Activated naive CD8-positive, alpha-beta T cell (primary cell): ENCODE results near the gene ARHGAP11B.
A peak's percentile ranks its signal among the peaks of the same experiment; 100 is the strongest.
"Not testable (repeated sequence)": the region's sequence is repeated elsewhere in the genome, so short reads cannot be mapped to it uniquely, and the experiment has no call there.

Experiments
- H3K27ac Mint-ChIP-seq: one replicate; pipeline ENCODE4 v1.8.0; 2021; ENCODE audit warnings: mixed read lengths
- H3K27me3 Mint-ChIP-seq: one replicate; pipeline ENCODE4 v1.8.0; 2021; ENCODE audit warnings: mixed read lengths
- H3K36me3 Mint-ChIP-seq: one replicate; pipeline ENCODE4 v1.8.0; 2021; ENCODE audit warnings: mixed read lengths
- H3K4me1 Mint-ChIP-seq: one replicate; pipeline ENCODE4 v1.8.0; 2021; ENCODE audit warnings: low read depth, mixed read lengths
- H3K4me3 Mint-ChIP-seq: one replicate; pipeline ENCODE4 v1.8.0; 2021; ENCODE audit warnings: mild to moderate bottlenecking, mixed read lengths
- H3K9me3 Mint-ChIP-seq: one replicate; pipeline ENCODE4 v1.8.0; 2021; ENCODE audit warnings: low read depth, mixed read lengths

Gene ARHGAP11B

GRCh38 chr15:30625436-30626193 lies at the start of gene ARHGAP11B:
ARHGAP11B (plus strand) TSS chr15:30626128.
- Mint-ChIP-seq H3K4me1 (peaks cover 19% of the 10 kb centered on the region), H3K4me3 (peak within 1 kb of the TSS; percentile 99), H3K27ac (peak within 1 kb of the TSS; percentile 97)
- H3K27me3 Mint-ChIP-seq, H3K9me3 Mint-ChIP-seq, H3K36me3 Mint-ChIP-seq: not testable (repeated sequence)

DNA sequence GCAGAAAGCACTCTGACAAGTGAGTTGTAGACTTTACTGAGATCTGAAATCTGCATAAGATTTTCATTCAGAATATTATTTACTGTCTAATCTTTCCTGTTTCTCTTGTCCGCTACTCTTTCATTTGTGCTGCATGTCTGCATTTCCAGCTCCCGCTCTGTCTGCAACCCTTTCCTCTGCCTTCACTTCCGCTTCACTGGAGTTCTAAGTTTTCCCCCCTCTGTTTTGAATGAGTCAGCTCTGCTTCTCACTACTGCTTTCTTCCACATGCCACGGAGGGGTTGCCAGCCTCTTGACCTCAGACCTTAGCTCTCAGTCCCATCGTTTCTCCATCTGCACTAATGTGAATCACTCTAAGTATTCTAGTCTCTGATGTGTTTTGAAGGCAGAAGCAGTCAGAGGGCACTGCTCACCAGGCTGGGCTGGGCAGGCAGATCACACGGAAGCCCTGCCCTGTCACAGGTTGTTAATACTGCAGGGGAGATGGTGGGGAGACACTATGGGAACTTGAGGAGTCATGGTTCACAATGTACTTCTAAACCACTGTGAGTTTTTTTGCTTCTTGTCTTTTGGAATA lies 46.4 kb upstream of the ARHGAP11B start:
- not testable (repeated sequence) for H3K9me3 Mint-ChIP-seq, H3K4me1 Mint-ChIP-seq, H3K36me3 Mint-ChIP-seq, H3K27ac Mint-ChIP-seq, H3K4me3 Mint-ChIP-seq, H3K27me3 Mint-ChIP-seq

DNA sequence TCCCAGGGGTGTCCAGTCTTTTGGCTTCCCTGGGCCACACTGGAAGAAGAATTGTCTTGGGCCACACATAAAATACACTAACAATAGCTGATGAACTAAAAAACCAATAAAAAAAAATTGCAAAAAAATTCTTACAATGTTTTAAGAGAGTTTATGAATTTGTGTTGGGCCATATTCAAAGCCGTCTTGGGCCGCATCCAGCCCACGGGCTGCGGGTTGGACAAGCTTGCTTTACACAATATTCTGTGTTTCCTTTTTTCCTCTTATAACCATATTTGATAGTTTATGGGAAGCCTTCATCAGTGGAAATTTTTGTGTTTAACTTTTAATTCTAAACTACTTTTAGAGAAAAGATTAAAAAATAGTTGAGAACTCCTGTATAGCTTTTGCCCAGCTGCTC lies 45.2 kb upstream of the ARHGAP11B start:
- not testable (repeated sequence) for H3K36me3 Mint-ChIP-seq, H3K27me3 Mint-ChIP-seq, H3K4me3 Mint-ChIP-seq, H3K9me3 Mint-ChIP-seq, H3K27ac Mint-ChIP-seq, H3K4me1 Mint-ChIP-seq

DNA sequence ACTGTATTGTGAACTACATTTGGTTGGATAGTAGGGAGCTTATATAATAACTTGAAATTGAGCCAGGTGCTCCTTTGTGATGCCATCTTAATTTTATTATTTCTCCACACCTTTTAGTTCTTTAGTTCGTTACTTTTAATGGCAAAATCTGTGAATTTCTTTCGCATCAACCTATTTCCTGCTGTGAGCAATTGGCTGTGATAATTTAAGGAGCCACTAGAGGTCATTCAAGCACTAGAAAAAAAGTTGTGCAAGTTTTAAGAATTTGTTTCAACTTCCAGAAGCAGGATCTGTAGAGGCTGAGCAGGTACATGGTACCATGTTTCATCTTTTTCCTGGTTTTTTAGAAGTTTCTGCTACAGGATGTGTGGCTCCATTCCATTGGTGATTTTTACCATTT lies 27.0 kb upstream of the ARHGAP11B start:
- H3K9me3 Mint-ChIP-seq, H3K27me3 Mint-ChIP-seq, H3K4me3 Mint-ChIP-seq, H3K4me1 Mint-ChIP-seq, H3K27ac Mint-ChIP-seq, H3K36me3 Mint-ChIP-seq: not testable (repeated sequence)

- not testable (repeated sequence) for H3K4me3 Mint-ChIP-seq, H3K4me1 Mint-ChIP-seq
These were observed 22.1 kb upstream of the ARHGAP11B start, which contains the start of gene GOLGA8H for GRCh38 chr15:30603796-30604195. GOLGA8H (plus strand) TSS chr15:30604028; CDS start chr15:30604126, 98 bp downstream.

DNA sequence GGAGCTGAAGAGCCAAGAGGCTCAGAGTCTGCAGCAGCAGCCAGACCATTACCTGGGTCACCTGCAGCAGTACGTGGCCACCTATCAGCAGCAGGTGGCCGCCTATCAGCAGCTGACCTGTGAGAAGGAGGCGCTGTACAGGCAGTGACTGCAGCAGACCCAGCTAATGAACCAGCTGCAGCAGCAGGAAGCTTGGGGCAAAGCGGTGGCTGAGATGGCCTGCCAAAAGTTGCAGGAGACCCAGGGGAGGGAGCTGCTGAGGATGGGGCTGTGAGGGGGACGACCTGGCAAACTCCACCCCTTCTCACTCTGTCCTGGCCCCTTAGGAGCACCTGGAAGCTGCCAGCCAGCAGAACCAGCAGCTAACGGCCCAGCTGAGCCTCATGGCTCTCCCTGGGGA lies 13.7 kb upstream of the ARHGAP11B start:
- not testable (repeated sequence) for H3K27me3 Mint-ChIP-seq, H3K4me3 Mint-ChIP-seq, H3K9me3 Mint-ChIP-seq, H3K36me3 Mint-ChIP-seq, H3K27ac Mint-ChIP-seq, H3K4me1 Mint-ChIP-seq

More at GRCh38 chr15:30603796-30604195, 22.1 kb upstream of the ARHGAP11B start, which contains the start of gene GOLGA8H:
- H3K9me3 Mint-ChIP-seq, H3K27me3 Mint-ChIP-seq, H3K36me3 Mint-ChIP-seq, H3K27ac Mint-ChIP-seq: not testable (repeated sequence)

GRCh38 chr15:30621342-30621741 lies 4.6 kb upstream of the ARHGAP11B start:
- H3K27ac Mint-ChIP-seq, H3K4me1 Mint-ChIP-seq, H3K9me3 Mint-ChIP-seq, H3K36me3 Mint-ChIP-seq, H3K4me3 Mint-ChIP-seq, H3K27me3 Mint-ChIP-seq: not testable (repeated sequence)

DNA sequence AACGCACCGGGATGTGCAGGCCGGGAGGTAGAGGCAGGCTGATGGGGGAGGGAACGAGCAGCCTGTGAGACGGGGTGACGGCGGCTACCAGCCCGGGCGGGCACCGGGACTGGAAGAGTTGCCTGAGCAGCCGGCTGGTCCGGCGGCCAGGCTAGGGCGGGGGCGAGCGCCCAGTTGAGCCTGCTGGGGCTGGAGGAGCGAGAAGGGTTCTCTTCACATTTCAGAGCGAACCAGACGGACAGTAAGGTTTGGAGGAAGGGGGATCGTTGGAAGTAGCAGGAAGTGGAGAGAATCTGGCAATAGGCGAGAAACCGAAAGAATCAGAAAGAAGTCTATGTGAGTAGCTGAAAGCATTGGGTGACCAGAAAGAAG lies 252 bp downstream of the ARHGAP11B start:
- peaks cover 19% of the 10 kb centered on the region for H3K4me1 Mint-ChIP-seq
- H3K27me3 Mint-ChIP-seq, H3K36me3 Mint-ChIP-seq, H3K9me3 Mint-ChIP-seq: not testable (repeated sequence)
- H3K27ac Mint-ChIP-seq, result peak overlapping the region; percentile 97
- peak overlapping the region; percentile 99 for H3K4me3 Mint-ChIP-seq

DNA sequence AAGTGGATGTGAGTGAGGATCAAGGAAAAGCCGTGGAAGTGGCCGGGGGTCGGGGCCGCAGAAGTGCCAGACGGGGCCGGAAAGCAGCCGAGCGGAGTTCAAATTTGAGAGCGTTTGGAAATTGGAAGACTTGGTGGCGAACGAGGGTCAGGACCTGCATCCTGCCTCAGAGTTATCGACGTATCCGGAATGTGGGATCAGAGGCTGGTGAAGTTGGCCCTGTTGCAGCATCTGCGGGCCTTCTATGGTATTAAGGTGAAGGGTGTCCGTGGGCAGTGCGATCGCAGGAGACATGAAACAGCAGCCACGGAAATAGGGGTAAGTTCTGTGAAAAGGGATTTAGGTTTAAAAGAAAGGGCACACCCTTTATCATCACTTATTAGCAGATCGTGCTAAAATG lies 704 bp downstream of the ARHGAP11B start:
- Mint-ChIP-seq H3K27ac (peak overlapping the region; percentile 97), H3K4me1 (peaks cover 19% of the 10 kb centered on the region), H3K4me3 (peak overlapping the region; percentile 99)
- not testable (repeated sequence) for H3K36me3 Mint-ChIP-seq, H3K9me3 Mint-ChIP-seq, H3K27me3 Mint-ChIP-seq

- H3K4me1 Mint-ChIP-seq, result peaks cover 10% of the 10 kb centered on the region
- H3K27me3 Mint-ChIP-seq, result no peaks in the 10 kb centered on the region
- no peak overlapping the region for H3K4me3 Mint-ChIP-seq
- H3K36me3 Mint-ChIP-seq, result peaks cover 16% of the 10 kb centered on the region
- H3K9me3 Mint-ChIP-seq, result no peaks in the 10 kb centered on the region
- no peak overlapping the region for H3K27ac Mint-ChIP-seq
These were observed 24.3 kb downstream of the ARHGAP11B start for GRCh38 chr15:30650012-30650929.

DNA sequence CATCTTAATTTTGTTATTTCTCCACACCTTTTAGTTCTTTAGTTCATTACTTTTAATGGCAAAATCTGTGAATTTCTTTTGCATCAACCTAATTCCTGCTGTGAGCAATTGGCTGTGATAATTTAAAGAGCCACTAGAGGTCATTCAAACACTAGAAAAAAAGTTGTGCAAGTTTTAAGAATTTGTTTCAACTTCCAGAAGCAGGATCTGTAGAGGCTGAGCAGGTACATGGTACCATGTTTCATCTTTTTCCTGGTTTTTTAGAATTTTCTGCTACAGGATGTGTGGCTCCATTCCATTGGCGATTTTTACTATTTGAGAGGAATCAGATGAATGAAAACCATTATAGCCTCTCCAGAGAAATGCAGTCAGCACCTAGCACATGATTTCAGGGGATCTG lies 35.2 kb downstream of the ARHGAP11B start:
- H3K4me3 Mint-ChIP-seq, H3K4me1 Mint-ChIP-seq, H3K36me3 Mint-ChIP-seq, H3K27me3 Mint-ChIP-seq, H3K9me3 Mint-ChIP-seq, H3K27ac Mint-ChIP-seq: not testable (repeated sequence)

DNA sequence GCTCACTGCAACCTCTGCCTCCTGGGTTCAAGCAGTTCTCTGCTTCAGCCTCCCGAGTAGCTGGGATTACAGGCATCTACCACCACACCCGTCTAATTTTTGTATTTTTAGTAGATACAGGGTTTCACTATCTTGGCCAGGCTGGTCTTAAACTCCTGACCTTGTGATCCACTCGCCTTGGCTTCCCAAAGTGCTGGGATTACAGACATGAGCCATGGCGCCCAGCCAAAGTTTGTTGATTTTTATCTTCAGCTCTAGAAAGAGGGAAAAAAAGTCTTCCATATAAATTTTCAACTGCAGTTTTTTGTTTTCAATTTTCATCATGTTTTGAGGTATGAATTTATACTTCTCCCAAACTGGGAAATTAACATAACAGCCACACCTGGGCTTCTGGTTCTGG lies 43.7 kb downstream of the ARHGAP11B start:
- H3K36me3 Mint-ChIP-seq, H3K27me3 Mint-ChIP-seq, H3K4me1 Mint-ChIP-seq, H3K27ac Mint-ChIP-seq, H3K4me3 Mint-ChIP-seq, H3K9me3 Mint-ChIP-seq: not testable (repeated sequence)

GRCh38 chr15:30670056-30670455 lies 44.1 kb downstream of the ARHGAP11B start:
- no peak overlapping the region for H3K27ac Mint-ChIP-seq
- no peaks in the 10 kb centered on the region for H3K27me3 Mint-ChIP-seq
- H3K4me1 Mint-ChIP-seq, result no peaks in the 10 kb centered on the region
- H3K4me3 Mint-ChIP-seq, result no peak overlapping the region
- no peaks in the 10 kb centered on the region for H3K9me3 Mint-ChIP-seq
- peaks cover 9% of the 10 kb centered on the region for H3K36me3 Mint-ChIP-seq

- no peaks in the 10 kb centered on the region for H3K9me3 Mint-ChIP-seq
- no peaks in the 10 kb centered on the region for H3K27me3 Mint-ChIP-seq
- no peaks in the 10 kb centered on the region for H3K4me1 Mint-ChIP-seq
- no peak overlapping the region for H3K4me3 Mint-ChIP-seq
- peaks cover 7% of the 10 kb centered on the region for H3K36me3 Mint-ChIP-seq
- H3K27ac Mint-ChIP-seq, result no peak overlapping the region
These were observed 45.4 kb downstream of the ARHGAP11B start for GRCh38 chr15:30671309-30671708.

- no peaks in the 10 kb centered on the region for H3K9me3 Mint-ChIP-seq
- no peak overlapping the region for H3K27ac Mint-ChIP-seq
- no peaks in the 10 kb centered on the region for H3K27me3 Mint-ChIP-seq
- no peak overlapping the region for H3K4me3 Mint-ChIP-seq
- no peaks in the 10 kb centered on the region for H3K36me3 Mint-ChIP-seq
- no peaks in the 10 kb centered on the region for H3K4me1 Mint-ChIP-seq
These were observed 49.2 kb downstream of the ARHGAP11B start for GRCh38 chr15:30675126-30675525.
